ENCODE results near the gene ICAM3. TPM values are rescaled to one million over a fixed set of nuclear protein-coding genes. Genes with fewer than 3 reads are reported as not detected.

Gene ICAM3
- total RNA-seq, 1 experiment from 2014 or later: 10.5 TPM

DNA sequence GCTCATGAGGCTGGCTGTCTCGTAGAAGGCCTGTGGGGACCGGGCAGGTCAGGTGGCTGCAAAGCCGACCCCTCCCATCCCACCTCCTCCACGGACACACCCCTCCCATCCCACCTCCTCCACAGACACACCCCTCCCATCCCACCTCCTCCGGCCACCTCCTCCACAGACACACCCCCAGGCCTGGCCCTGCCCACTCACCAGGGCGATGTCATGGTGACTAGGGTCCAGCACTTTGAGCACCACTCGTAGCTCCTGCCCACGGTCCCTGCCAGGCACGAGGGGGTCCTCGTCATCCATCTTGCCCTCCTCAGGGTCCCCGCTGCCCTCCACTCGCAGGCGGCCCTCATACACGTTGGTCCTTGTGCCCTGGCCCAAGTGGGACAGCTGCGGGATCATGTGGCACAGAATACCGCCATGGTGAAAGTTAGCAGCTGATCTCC, 22.2 kb upstream of the ICAM3 start:
- Histone ChIP-seq H3K36me3 (ENCODE audit: control insufficient read depth, insufficient read depth, low read length) (no peaks in the 10 kb centered on the region), H3K27ac (ENCODE audit: low read length) (no peak overlapping the region), H3K9me3 (ENCODE audit: control insufficient read depth, insufficient read depth, low read depth, low read length) (no peaks in the 10 kb centered on the region), H3K4me3 (ENCODE audit: low read depth in 2 of 2, low read length in 2 of 2) (no peak overlapping the region), H3K27me3 (ENCODE audit: control insufficient read depth, insufficient read depth, low read length) (no peaks in the 10 kb centered on the region), H3K4me1 (ENCODE audit: control insufficient read depth, insufficient read depth, low read length) (no peaks in the 10 kb centered on the region)
- CTCF ChIA-PET: no interaction called here
- in situ Hi-C loops (cut with HindIII; ENCODE audit: low pct_unique_long_range_greater_than_20kb, low sequenced_read_pairs) (no loop called here), intact Hi-C loops (cut with micrococcal nuclease; ENCODE audit: unreplicated experiment) (no loop called here)
- BruUV-seq (replicated peaks): no TSS peak
- TF ChIP-seq POLR2AphosphoS5 (IDR thresholded peaks at IDR 0.05; ENCODE audit: low read depth, low read length): no peak
- TF ChIP-seq, protein P1, sequence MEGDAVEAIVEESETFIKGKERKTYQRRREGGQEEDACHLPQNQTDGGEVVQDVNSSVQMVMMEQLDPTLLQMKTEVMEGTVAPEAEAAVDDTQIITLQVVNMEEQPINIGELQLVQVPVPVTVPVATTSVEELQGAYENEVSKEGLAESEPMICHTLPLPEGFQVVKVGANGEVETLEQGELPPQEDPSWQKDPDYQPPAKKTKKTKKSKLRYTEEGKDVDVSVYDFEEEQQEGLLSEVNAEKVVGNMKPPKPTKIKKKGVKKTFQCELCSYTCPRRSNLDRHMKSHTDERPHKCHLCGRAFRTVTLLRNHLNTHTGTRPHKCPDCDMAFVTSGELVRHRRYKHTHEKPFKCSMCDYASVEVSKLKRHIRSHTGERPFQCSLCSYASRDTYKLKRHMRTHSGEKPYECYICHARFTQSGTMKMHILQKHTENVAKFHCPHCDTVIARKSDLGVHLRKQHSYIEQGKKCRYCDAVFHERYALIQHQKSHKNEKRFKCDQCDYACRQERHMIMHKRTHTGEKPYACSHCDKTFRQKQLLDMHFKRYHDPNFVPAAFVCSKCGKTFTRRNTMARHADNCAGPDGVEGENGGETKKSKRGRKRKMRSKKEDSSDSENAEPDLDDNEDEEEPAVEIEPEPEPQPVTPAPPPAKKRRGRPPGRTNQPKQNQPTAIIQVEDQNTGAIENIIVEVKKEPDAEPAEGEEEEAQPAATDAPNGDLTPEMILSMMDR (IDR thresholded peaks at IDR 0.05): no peak
- TF ChIP-seq, protein P2, sequence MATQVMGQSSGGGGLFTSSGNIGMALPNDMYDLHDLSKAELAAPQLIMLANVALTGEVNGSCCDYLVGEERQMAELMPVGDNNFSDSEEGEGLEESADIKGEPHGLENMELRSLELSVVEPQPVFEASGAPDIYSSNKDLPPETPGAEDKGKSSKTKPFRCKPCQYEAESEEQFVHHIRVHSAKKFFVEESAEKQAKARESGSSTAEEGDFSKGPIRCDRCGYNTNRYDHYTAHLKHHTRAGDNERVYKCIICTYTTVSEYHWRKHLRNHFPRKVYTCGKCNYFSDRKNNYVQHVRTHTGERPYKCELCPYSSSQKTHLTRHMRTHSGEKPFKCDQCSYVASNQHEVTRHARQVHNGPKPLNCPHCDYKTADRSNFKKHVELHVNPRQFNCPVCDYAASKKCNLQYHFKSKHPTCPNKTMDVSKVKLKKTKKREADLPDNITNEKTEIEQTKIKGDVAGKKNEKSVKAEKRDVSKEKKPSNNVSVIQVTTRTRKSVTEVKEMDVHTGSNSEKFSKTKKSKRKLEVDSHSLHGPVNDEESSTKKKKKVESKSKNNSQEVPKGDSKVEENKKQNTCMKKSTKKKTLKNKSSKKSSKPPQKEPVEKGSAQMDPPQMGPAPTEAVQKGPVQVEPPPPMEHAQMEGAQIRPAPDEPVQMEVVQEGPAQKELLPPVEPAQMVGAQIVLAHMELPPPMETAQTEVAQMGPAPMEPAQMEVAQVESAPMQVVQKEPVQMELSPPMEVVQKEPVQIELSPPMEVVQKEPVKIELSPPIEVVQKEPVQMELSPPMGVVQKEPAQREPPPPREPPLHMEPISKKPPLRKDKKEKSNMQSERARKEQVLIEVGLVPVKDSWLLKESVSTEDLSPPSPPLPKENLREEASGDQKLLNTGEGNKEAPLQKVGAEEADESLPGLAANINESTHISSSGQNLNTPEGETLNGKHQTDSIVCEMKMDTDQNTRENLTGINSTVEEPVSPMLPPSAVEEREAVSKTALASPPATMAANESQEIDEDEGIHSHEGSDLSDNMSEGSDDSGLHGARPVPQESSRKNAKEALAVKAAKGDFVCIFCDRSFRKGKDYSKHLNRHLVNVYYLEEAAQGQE (IDR thresholded peaks at IDR 0.05; ENCODE audit: insufficient read depth in 1 of 2, low read depth in 2 of 2, low read length in 1 of 2): no peak
- no peak for TF ChIP-seq SIN3A (IDR thresholded peaks at IDR 0.05; ENCODE audit: borderline replicate concordance, insufficient read depth, low read depth, low read length)
- no peak for TF ChIP-seq TCF7L2 (IDR thresholded peaks at IDR 0.05; ENCODE audit: low read depth, low read length)
- ATAC-seq (no peak), DNase-seq (ENCODE audit: low read depth, low spot score) (no peak)
- POLR2A ChIA-PET: no interaction called here

DNA sequence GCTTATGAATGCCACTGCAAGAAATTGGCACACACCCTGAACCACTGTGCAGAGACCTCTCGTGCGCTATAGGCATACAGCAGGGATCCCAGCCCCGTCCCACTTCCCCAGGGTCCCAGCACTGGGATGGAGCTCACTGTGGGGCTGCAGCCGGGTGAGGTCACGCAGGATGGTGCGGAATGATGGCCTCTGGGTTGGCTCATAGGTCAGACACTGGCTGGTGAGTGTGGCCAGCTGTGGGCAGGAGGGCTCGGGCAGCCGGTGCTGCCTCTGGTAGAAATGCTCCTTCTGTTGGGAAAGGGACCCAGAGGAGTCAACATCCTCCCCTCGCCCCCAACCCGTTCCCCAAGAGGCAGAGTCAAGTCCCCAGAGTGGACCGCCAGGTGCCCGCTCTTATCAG, 17.0 kb upstream of the ICAM3 start:
- H3K27me3 ChIP-seq (ENCODE audit: control insufficient read depth, insufficient read depth, low read length): no peaks in the 10 kb centered on the region
- no peak overlapping the region for H3K27ac ChIP-seq (ENCODE audit: low read length)
- ATAC-seq (no peak), DNase-seq (ENCODE audit: low read depth, low spot score) (no peak)
- H3K4me3 ChIP-seq (ENCODE audit: low read depth in 2 of 2, low read length in 2 of 2): no peak overlapping the region
- no TSS peak for BruUV-seq (replicated peaks)
- TF ChIP-seq, protein P2 (IDR thresholded peaks at IDR 0.05; ENCODE audit: insufficient read depth in 1 of 2, low read depth in 2 of 2, low read length in 1 of 2): no peak
- TF ChIP-seq, protein P1 (IDR thresholded peaks at IDR 0.05): no peak
- TF ChIP-seq SIN3A (IDR thresholded peaks at IDR 0.05; ENCODE audit: borderline replicate concordance, insufficient read depth, low read depth, low read length) (no peak), POLR2AphosphoS5 (IDR thresholded peaks at IDR 0.05; ENCODE audit: low read depth, low read length) (no peak), TCF7L2 (IDR thresholded peaks at IDR 0.05; ENCODE audit: low read depth, low read length) (no peak)
- POLR2A ChIA-PET: interaction anchor here (0.6 kb wide), 1 partner anchor 14 kb away, joined by 3 read pairs; no protein-coding TSS in a partner anchor
- intact Hi-C loops (cut with micrococcal nuclease; ENCODE audit: unreplicated experiment) (no loop called here), in situ Hi-C loops (cut with HindIII; ENCODE audit: low pct_unique_long_range_greater_than_20kb, low sequenced_read_pairs) (no loop called here)
- CTCF ChIA-PET: no interaction called here
- H3K4me1 ChIP-seq (ENCODE audit: control insufficient read depth, insufficient read depth, low read length): no peaks in the 10 kb centered on the region
- no peaks in the 10 kb centered on the region for H3K9me3 ChIP-seq (ENCODE audit: control insufficient read depth, insufficient read depth, low read depth, low read length)
- H3K36me3 ChIP-seq (ENCODE audit: control insufficient read depth, insufficient read depth, low read length): no peaks in the 10 kb centered on the region
